Measurements from ENCODE around the gene KIF12.
A peak's percentile ranks its signal among the peaks of the same experiment; 100 is the strongest.
"Not testable (repeated sequence)": the region's sequence is repeated elsewhere in the genome, so short reads cannot be mapped to it uniquely, and the experiment has no call there.

Gene KIF12

DNA sequence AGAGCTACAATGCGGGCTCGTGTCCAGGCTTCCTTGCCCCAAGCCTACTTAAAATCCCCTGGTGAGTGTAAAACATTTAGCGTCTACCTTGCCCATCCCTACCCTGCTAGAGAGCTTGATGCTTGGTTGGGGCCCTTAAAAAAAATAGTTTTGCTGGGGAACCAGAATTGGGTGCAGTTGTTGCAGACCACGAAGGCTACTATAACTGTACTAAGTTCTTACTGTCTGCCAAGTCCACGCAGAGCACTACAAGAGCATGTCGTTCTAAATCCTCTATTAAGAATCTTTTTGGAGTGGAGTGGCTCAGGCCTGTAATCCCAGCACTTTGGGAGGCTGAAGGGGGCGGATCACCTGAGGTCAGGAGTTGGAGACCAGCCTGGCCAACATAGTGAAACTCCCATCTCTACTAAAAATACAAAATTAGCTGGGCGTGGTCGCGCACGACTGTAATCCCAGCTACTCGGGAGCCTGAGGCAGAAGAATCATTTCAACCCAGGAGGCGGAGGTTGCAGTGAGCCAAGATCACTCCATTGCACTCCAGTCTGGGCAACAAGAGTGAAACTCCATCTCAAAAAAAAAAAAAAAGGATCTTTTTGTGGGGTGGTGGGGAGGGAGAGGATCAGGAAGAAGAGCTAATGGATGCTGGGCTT is 16.2 kb downstream of the KIF12 start:
- DNase-seq = not testable (repeated sequence)

DNA sequence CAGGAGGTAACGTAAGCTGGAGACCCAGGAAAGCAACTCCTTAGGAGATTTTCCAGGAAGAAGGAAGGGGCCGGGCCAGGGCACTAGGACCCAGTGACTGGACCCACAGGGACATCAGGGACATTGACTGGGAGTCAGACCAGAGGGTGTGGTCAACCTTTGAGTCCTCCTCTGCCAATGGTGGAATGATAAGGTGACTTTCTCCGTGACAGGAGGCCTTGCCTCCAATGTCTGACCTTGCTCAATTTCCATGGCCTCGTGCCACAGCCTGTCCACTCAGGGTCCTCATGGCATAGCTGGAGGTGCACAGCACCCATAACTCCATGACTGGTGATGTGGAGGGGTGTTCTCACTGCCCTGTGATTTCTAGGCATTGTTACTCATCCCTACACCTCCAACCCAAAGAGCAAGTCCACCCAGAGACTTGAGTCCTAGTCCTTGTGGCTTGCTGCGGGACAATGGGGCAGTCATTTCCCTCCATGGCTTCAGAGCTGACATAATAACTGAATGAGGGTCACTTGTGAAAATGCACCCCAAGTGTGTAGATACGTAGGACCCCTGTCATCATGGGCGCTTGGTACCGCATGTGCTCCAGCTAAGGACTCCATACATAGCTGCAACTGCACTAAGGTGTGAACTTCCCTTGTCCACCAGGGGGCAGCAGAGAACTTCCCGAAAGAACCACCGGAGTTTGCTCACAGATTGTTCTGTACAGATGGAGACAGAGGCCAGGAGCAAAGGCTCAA is 16.9 kb downstream of the KIF12 start:
- peak; percentile 80 for DNase-seq

DNA sequence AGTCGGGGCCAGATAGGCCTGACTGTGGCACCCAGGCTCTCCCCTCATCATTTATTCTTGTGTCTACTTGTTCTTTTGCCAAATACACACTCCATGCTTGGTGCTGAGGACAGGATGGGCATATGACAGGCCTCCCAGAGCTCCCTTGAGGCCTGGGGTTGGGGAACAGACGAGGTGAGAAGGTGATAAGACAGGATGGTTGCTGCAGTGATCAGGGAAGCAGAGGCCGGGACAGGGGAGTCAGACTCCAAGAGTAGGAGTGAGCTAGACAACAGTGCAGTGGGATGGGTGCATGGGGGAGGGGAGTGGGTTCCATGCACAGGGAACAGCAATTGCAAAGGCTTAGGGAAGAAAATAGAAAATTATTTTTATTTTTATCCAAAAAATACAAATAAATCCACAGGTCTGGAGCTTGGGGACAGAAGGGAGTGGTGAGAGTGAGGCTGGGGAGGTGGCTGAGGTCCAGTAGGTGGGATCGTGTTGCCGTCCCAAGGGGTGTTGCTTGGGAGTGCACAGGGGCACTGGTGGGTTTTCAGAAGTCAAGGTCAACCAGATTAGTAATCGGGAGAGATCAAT is 17.6 kb downstream of the KIF12 start:
- no peak for DNase-seq

DNA sequence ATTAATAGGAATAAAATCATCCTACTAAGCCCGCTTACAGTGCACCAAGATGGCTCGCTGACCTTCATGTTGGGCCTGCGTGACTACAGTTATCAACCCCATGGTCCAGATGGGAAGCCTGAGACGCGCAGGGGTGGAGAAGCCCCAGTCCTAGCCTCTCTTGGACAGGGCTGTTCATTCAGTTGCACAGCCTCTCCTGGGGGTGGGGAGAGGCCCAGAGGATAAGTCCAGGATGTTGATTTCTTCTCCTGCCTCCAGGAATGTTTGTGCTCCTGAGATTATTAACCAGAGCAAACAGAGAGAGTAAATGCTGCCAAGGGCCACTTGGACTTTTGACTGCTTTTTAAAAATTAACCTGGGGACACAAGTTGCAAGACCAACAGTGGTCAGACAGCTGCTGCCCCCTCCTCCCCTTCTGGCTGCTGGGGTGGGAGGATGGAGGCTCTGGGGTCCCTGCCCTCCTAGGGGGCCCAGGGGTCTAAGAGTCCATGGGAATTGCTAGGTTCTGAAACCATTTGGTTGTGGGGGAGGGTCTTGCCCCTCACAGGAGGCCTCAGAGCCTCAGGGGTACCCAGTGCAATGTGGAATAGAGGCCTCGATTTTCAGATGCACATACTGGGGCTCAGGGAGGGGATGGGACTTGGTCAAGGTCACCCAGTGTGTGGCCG is 18.2 kb downstream of the KIF12 start:
- no peak for DNase-seq

DNA sequence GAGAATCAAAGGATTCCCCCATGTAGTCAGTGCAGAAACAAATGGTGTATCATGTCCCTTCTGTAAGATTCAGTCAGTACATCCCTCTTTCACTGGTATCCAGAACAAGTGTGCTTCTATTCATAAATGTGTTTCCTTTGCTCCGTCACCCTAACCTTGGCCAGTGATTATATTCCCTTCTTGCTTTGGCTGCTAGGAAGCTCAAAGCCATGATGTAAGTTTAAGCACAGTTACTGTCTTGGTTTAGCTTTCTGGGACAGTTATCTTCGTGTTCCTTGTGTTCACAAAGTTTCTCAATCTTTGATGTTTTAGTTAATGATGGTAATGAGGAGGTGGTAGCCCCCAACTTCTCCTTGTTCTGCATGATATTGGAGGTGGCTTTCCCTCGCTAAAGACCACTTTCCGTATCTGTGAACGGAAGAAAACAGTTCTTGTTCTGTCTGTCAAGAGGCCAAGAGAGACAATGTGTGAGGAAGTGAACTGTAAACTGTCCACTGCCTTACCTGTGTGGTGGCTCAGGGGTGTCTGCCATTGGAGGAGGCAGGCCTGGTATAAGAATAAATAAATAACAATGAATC is 18.8 kb downstream of the KIF12 start:
- DNase-seq = no peak

DNA sequence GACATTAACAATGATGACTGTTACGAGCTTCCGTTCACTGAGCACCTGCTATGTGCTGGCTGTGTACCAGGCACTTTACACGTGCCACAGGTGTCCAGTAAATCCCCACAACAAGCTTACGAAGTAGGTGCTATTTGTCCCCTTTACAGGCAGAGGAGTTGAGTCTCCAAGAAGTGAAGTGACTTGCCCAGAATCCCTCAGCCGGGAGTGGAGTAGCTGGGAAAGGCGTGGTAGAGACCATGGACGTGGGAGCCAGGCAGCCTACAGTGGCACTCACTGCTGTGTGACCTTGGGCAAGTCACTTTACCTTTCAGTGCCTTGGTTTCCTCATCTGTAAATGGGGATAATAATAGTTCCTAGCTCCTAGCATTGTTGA is 20.3 kb downstream of the KIF12 start:
- DNase-seq = no peak

DNA sequence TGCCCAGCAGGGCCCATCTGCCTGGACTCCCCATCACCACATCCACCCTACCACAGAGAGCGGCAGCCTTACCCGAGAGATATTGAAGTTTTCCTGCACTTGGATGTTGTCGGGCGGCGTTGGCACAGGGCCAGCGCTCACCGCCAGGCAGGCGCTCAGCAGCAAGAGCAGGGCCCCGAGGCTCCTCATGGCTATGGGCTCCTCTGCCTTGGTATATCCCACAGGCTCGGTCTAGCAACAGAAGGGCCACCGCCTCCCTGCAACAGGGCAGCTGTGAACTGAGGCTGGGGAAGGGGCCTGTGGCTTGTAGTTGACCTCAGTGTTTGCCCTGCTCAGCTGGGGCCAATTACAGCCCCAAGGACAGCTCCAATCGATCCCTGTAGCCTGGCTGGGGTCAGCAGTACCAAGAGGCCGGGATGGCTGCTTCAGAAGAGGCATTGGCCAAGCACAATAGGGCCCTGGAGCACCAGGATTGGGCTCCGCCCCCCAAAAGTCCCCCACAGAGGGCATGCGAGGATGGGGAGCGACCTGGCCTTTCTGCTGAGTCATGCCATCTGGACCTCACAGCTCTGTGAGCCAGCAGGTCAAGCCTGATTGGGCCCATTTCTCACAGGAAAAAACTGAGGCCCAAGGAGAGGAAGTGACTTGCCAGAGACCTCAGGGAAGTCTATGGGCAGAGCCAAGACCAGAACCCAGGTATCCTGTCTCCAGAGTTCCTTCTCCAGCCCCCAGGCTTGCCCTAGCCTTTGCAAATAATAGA is 20.9 kb downstream of the KIF12 start, which contains the start of gene AMBP:
Gene AMBP, minus strand, starts transcription at position 280 of the 760 bp plus-strand sequence. Its CDS starts 91 bp downstream, at position 189.
- no peak for DNase-seq

DNA sequence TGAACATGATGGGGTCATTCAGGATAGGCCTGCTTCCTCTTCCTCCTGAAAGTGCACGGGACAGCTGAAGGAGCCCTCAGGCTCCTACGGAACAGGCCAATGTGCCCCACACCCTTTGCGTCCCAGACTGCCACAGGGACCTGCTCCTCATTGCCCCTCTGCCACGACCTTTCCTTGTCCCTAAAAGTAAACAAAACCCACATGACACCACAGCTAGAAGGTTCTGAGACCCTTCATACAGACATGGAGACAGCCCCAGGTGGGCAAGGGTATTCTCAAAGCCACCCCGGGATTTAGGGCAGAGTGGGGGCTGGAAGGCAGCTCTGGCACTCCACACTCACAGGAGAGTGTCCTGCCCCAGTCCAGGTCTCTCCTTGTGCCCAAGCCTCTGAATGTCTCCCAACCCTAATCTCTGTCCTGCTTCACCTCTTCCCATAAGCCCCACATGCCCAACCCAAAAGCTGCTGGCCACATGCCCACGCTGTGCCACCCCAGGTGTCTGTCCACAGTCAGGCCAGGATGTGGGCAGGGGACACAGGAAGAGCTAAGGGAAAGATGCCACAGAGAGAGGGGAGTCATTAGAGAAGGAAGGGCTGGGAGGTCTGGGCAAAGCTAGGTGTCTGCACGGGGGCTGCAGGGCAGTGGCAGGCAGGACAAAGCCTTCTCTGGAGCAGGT is 21.8 kb downstream of the KIF12 start:
- no peak for DNase-seq

DNA sequence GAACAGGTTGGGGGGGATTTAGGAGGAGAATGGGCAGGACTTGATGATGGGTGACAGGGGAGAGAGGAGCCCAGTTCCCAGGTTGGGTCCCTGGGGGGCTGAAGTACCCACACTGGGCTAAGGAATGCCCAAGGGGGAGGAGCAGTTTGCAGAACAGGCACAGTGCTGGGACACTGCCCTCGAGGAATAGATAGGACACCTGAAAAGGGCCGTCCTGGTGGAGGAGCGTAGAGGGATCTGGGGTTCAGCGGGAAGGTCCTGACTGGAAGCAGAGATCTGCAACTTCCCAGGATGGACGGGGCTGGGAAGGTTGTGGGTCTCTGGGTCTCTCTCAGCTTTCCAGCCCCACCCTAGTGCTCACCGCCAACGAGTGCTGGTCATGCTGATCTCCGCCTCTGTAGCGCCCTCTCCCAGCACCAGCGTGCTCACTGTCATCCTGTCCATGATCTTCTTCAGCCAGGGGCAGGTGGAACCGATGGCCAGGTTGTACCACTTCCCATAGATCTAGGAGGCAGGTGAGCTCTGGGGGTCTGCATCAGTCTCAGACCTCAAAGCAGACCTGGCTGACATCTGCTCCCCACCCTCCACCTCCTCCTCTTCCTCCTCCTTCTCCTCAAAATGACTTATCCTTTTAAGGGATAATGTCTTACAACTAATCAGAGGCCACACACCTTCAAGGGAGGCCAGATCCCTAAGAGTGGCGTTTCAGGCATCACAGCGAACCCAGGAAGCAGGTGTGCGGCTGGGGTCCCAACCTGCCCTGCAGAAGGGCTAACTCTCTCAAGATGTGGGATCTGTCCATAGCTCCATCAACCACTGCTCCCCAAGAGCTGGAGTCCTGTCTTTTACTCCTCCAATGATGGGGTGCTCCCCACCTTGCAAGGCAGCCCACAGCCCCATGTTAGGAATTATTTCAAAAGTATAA is 22.6 kb downstream of the KIF12 start:
- no peak for DNase-seq

DNA sequence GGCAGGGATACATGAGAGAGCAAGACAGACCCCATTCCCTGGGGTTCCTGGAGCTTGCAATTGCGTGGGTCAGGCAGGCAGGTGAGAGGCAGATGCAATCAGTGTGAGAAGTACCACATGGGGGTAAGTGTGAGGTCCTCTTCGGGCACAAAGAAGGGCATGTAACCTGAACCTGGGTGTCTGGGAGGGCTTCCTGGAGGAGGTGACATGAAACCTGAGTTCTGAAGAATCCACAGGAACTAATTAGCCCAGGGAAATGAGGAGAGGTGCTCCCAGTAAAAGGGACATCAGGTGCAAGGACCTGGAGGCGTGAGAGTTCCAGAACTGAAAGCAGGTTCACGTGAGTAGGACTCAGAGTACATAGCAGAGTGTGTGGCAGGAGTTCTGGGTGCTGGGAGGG is 23.5 kb downstream of the KIF12 start:
- no peak for DNase-seq

DNA sequence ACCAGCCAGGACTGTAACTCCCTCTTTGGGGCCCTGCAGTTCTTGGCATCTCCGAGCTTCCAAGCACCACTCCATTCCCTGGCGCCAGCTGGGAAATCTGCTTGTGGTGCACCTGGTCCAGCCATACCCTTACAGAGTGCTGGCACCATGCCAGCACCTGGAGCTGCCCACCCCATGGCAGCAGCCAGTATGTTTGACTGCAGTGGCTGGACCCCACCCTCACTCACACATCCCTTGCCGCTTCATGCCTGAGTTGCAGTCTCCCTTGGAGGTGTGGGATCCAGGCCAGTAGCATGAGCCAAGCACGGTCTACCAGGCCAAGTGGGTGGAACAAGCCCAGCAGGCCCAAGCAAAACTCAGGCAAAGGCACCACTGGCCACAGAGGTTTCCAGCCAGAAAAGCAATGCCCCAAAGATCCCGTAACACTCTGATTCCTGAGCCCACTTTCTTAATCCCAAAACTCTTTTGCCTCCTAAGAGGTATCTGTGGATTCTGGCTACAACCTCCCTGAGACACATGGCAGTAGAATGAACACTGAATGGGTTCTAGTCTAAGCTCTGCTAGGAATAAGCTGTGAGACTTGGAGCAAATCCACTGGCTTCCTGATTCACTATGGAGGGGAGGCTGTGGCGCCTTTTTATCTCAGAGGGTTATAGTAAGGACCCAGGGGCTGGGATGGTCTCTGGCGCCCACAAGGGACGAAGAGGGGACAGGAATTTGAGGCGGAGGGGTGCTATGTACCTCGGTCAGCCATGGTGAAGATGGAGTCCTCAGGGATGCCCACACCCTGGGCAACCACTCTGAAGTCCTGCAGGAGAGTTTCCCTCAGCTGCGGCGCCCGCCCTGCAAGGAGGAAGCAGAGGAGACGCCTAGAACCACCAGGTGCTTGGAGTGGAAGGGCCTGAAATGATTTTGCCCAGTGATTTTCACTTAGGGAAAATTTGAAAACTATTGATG is 26.6 kb downstream of the KIF12 start:
- DNase-seq = no peak

DNA sequence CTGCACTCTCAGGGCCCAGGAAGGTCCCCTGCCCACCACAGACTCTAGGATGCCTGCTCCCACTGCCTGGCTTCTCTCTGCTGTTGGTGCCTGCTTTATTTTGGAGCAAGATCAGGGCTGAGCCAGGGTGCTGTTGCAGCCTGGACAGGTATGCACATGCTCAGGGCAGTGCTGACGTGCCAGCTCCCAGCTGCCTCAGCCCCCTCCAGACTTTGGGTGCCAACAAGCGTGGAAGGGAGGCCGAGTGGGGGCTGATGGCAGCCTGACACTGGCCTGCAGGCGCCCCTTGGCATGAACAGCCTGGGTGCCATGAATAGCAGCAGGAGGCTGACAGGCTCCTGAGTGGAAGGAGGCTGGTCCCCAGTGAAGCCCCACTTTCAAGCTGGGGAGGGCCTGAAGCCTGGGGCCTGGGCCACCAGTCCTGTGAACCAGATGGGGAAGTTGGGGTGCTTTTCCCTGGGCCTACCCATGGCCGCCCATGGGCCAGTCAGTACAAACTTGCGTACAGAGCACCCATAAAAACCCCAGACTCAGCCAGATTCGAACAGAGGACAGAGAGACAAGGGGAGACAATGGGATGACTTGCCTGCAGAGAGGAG is 27.8 kb downstream of the KIF12 start:
- DNase-seq = no peak

DNA sequence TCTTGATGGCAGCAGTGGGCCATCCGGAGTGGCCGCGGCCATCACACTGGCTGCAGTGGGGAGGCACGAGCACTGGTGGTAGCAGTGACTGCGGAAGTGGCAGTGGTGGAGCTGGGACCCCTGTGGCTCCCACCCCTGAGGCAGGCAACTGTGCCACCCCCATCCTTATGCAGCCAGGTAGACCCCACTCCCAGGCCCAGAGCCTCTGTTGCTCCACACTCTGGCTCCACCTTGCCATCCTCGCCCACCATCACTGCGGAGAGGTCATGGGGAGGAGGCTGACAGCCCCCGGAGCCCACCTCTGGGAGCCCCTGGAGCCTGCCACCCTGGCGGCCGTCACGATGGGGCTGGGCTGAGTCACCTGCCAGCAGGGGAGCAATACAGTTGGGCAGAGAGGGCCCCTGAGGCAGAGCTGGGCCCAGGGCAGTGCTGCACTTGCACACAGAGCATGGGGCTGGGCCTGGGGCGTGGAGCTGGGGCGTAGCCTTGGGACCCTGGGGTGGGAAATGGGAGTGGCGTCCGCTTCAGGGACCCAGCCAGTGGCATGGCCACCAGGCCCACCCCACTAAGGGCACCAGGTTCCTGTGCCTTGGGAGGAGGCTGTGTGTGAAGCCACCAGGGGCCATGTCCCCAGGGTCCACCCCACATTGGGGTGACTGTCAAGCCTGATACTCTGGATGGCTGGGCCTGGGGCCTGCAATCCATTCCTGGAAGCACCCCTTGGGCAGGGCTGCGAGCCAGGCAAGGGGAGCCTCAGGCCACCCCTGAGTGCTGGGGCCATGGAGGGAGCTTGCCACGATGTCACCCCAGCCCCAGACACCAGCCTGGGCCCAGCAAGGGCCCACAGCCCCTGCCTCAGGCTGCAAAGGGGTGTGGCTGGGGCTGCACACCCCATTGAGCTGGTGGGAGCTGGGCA is 28.6 kb downstream of the KIF12 start:
- DNase-seq = no peak

DNA sequence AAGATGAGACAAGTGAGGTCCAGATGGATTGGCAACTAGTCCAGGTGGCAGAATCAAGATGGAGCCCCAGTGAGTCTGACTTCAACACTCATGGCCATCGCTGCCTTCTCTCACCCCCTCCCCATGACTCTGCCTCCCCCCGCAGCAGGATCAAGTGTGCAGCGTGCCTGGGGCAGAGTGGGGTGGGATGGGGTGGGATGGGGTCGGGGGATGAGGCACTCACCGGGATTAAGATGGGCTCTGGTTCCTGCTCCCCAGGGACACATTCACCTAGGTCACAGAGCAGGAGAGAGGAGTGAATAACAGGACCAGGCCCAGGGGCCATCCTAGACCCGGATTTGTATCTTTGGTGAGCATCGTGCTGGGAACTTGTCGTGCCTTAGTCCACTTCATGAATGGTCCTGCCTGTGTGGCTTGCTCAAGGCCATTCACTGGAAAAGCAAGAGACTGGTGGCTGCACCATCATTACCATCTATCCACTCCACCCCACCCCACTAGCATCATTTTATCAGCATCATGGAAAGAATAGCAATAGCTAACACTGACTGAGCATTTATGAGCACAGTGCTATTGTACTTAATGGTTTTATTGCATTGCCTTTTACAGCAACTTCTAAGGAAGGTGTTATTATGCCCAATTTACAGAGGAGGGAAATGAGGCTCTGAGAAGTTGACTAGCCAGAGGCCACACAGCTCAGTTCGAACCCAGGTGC is 29.5 kb downstream of the KIF12 start:
- no peak for DNase-seq

DNA sequence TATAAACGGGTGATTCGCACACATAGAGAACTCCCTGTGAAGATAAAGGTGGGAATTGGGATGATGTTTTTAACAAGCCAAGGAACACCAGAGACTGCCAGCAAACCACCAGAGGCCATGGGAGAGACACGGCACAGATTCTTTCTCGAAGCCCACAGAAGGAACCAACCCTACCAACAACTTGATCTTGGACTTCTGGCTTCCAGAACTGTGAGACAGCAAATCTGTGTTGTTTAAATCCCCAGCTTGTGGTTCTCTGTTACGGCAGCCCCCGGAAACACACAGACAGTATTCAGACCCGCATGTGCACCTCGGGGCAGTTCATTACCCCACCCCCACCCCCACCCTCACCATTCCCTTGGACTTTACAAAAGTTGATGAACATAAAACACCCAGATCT is 33.8 kb downstream of the KIF12 start:
- no peak for DNase-seq

DNA sequence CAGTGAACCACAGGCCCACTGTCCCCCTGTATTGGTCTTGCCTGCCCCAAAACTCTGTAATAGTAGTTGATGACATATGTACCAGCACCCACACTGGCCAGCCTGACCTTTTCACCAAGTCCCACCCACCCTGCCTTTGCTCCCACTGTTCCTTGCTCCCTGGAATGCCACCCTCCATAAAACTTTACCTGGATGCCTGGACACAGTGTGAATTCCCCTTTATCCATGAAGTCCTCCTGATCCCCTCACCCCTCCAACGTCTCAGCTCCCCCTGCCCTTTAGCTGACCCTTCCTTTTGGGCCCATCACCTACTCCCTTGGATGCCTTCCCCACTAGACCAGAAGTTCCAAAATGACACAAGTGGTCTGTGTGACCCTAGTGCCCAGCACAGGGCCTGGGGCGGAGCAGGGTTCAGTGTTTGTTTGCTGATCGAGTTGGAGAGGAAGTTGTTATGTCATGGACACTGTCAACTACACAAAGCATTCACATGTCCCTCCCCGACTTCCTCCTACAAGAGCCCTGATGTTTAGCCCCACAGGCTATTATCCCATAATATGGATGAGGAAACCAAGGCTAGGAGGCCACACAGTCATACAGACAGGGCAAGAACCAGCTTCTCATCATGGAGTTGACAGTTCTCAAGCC is 37.1 kb downstream of the KIF12 start:
- no peak for DNase-seq

DNA sequence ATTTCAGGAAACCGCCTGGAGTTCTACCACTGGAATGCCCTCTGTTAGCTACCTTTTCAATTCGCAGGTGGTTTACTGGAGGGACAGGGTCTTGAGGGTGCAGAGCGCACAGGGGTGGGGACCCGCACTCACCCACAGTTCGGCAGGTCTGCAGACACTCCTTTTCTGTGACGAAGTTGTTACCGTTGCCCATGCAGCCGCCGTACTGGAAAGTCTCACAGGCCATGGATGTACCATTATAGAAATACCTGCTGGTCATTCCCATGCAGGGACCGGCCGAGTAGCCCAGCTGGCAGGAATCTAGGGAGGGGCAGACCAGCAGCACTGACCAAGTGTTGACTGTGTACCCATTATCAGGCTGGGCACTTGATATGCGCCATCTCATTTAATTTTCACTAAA is 37.8 kb downstream of the KIF12 start:
- no peak for DNase-seq

Measured in NCI-H748 treated with DMSO at 0.1 percent for 48 hours (cell line).